Bladder microvascular endothelial cell (primary cell): ENCODE results near the gene ADAMTSL5. TPM values are rescaled to one million over a fixed set of nuclear protein-coding genes. Genes with fewer than 3 reads are reported as not detected.

ENCODE experiments used
- total RNA-seq: library from RNA; depleted of rRNA; stranded (reverse); fragments of >200 nt; gene quantifications from 2 replicates; pipeline ENCODE4 v1.2.3, GENCODE V29; 2014

ADAMTSL5 gene, protein sequence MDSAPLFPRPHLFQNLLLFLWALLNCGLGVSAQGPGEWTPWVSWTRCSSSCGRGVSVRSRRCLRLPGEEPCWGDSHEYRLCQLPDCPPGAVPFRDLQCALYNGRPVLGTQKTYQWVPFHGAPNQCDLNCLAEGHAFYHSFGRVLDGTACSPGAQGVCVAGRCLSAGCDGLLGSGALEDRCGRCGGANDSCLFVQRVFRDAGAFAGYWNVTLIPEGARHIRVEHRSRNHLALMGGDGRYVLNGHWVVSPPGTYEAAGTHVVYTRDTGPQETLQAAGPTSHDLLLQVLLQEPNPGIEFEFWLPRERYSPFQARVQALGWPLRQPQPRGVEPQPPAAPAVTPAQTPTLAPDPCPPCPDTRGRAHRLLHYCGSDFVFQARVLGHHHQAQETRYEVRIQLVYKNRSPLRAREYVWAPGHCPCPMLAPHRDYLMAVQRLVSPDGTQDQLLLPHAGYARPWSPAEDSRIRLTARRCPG
- total RNA-seq, result 0.06 TPM in 1 of 2 replicates, not detected in the other

DNA sequence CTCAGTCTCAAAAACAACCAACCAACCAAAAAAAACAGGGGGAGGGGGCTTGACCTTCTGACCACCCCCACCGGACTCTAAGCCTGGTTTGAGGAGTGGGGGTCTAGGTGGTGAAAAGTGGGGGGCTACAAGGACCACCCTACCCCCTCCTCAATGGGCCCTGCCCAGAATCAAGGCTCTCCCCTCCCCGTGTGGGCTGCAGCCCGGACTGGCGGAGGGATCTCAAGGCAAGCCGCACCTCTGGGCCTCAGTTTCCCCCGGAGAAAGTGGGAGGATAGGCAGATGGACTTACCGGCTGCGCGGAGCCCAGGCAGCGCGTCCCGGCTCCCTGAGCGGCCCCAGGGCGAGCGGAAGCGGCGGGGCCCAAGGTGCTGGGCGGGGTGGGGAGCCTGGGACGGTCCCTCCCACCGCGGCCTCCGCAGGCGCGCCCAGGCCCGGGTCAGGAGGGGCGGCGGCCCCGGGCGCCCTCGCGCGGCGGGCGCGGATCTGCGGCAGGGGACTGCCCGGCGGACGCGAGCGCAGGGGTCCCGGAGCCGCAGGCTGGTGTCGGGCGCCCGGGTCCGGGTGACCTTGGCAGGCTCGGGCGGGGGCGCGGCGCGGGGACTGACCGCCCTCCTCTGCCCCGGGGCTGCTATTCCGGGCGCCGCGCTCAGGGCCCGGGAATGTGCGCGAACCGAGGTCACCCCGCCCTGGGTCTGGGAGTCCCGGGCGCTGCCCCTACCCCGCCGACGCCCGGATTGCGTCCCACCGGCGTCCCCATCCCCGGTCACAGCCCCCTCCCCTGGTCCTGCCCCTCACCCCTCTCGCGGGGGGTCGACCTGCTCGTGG is at the start of gene ADAMTSL5:
Gene ADAMTSL5, minus strand, starts transcription at position 349 of the 828 bp plus-strand sequence. CDS start 2,076 bp downstream, outside the sequence.

DNA sequence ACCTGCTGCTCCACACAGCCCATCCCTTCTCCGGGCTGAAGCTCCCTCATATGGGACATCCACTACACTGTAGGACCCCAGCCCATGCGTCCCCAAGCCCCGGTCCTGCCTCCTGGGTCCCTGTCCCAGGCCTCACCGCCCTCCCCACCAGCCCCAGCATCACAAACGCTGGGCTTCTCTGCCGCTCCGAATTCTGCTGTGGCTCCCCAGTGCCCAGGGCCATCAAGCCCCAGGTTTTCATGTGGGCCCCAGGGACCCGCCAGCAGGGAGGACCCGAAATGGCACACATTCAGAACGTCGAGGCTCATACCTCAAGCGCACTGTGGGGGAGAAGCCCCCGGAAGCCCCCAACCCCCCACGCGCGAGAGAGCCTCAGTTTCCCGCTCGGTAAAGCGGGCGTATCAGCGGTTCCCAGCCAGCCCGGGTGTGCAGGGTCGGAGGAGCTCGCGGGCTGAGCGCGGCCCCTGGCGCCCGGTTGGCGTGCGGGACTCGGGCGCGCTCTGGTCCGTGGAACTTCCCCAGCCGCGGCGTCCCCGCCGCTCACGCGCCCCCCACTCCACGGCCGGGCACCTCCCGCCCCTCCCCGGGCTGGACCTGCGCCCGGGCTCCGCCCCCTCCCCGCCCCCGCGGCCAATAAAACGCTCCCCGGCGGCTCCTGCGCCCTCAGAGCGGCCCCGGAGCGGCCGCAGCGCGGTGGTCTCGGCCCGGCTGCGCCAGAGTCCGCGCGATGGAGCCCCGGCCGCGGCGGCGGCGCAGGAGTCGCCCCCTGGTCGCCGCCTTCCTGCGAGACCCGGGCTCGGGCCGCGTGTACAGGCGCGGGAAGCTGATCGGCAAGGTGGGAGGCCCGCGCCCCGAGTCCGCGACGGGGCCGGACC is 10.8 kb upstream of the ADAMTSL5 start, which contains the start of gene PLK5:
Gene PLK5, plus strand, starts transcription at position 666 of the 875 bp plus-strand sequence. CDS start 2,920 bp downstream, outside the sequence.

DNA sequence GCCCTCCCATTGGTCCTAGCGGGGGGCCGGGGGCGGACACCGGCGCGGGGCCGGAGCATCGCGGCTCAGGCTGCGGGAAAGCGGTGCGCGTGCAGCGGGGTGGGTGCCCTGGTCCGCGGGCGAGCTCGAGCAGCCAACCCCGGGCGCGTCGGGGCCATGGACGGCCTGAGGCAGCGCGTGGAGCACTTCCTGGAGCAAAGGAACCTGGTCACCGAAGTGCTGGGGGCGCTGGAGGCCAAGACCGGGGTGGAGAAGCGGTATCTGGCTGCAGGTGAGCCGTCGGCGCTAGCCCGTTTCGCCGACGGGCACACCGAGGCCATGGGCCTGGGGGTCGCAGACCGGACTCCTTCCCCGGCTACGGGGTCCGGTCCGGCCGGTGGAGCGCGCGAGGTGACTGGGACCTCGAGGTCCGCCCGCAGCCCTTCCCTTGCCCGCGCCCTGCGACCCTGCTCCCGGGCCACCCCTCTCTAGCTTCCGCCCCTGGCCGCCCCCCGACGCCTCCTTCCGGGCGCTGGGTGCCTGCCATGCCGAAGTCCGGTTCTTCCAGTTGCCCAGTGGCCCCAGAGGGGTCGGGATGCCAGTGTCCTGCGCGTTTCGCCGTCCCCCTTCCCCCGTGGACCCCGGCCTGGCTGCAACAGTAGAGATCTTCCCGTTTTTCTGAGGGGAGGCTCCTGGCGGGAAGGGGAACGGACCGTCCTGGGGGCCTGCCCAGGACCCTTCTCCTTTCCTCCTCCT is 21.5 kb downstream of the ADAMTSL5 start, which contains the start of gene REEP6:
Gene REEP6, plus strand, starts transcription at position 68 of the 735 bp plus-strand sequence. Its CDS starts 89 bp downstream, at position 157.

DNA sequence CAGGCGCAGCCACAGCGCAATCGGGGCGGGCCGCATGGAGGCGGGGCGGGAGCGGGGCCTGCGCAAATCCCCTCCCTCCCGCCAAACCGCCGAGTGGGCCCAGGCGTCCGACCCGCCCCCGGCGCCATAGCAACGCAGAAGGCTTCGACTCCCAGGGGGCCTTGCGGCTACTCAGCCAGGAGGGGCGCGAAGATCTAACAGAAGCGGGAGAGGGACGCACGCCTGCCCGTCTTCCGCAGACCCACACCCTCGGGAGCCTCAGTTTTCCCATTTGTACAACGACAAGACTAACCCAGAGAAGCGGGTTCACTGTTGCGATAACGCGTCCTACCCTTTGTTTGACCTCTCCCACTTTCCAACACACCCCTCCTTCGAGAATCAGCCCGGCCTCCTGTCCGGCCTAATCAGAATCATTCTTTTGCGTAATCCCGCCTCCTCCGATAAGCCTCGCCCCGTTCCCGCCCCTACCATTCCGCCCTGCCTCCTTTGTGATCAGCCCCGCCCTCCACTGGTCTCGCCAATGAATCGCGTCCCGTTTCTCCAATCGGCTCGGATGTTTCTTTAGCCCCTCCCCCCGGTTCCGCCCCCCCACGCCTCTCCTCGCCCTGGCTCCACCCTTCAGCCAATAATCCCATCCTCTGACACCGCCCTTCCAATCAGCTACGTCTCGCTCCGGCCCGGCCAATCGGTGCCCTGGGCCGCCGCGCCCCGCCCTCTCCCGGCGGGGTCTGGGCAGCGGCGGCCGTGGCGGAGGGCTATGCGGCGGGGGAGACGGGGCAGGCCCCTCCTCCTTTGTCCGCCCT is 22.3 kb downstream of the ADAMTSL5 start, which contains the start of gene PCSK4:
Gene PCSK4, minus strand, starts transcription at position 40 of the 803 bp plus-strand sequence. Its CDS starts 4 bp downstream, at position 36.

DNA sequence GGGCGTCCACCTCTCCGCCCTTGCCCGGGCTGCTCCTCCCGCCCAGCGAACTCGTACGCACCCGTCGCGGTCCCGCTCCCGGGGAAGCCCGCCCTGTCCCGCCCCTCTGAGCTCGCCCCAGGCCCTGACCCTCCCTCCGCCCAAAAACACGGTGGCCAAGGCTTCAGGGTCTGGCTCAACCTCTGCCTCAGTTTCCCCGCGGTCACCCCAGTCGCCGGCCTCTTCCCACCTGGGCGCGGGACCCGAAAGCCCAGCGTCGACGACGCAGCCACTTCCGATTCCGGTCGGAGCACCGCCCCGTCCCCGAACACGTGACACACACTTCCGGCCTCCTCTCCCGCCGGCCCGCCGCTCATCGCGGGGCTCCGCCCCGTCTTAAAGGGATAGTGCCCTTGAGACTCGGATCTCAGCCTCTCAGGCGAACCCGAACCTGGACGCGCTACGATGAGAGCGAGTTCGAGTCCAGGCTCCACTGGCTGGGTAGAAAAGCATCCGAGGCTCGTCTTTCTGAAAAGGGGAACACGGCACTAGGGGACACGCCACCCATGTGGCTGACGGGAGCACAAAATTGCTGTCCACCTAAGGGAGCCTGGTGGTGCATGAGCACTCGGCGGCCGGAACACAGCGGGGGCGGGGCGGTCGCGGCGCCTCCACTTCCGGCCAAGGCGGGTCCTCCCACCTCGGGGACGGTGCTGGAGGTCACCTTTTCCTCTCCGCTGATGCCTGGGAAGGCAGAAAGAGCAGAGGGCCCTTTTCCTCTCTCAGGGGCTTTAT is 33.7 kb downstream of the ADAMTSL5 start, which contains the start of gene C19orf25:
Gene C19orf25, minus strand, starts transcription at position 282 of the 774 bp plus-strand sequence. CDS start 312 bp downstream, outside the sequence.

Other genes with a start within 250 kb of the ADAMTSL5 start
- gene CIRBP, start 243.7 kb downstream of the ADAMTSL5 start, total RNA-seq, result 65.4 and 95.7 TPM in 2 replicates
- 13.4 and 18.3 TPM in 2 replicates for gene FAM174C, start 237.5 kb downstream of the ADAMTSL5 start, total RNA-seq
- 0.19 TPM in 1 of 2 replicates, not detected in the other for gene EFNA2, start 227.1 kb downstream of the ADAMTSL5 start, total RNA-seq
- gene NDUFS7, start 129.1 kb downstream of the ADAMTSL5 start, total RNA-seq, result 60.6 and 68.3 TPM in 2 replicates
- 10.0 and 11.2 TPM in 2 replicates for gene GAMT, start 111.5 kb downstream of the ADAMTSL5 start, total RNA-seq
- gene DAZAP1, start 105.4 kb downstream of the ADAMTSL5 start, total RNA-seq, result 61.4 and 81.4 TPM in 2 replicates
- gene RPS15, start 74.6 kb downstream of the ADAMTSL5 start, total RNA-seq, result 323 and 507 TPM in 2 replicates
- gene APC2, start 62.9 kb downstream of the ADAMTSL5 start, total RNA-seq, result under 0.01 and 0.06 TPM in 2 replicates
- gene C19orf25, start 33.8 kb downstream of the ADAMTSL5 start, total RNA-seq, result 12.3 and 21.6 TPM in 2 replicates
- gene PCSK4, start 22.7 kb downstream of the ADAMTSL5 start, total RNA-seq, result 0.32 and 1.4 TPM in 2 replicates
- 0.38 and 1.5 TPM in 2 replicates for gene REEP6, start 21.8 kb downstream of the ADAMTSL5 start, total RNA-seq
- not detected in 2 replicates for gene PLK5, start 11.1 kb upstream of the ADAMTSL5 start, total RNA-seq
- 52.5 and 71.4 TPM in 2 replicates for gene MEX3D, start 55.3 kb upstream of the ADAMTSL5 start, total RNA-seq
- 81.1 and 156 TPM in 2 replicates for gene MBD3, start 79.8 kb upstream of the ADAMTSL5 start, total RNA-seq
- gene UQCR11, start 92.4 kb upstream of the ADAMTSL5 start, total RNA-seq, result 78.5 and 110 TPM in 2 replicates
- 65.6 and 123 TPM in 2 replicates for gene TCF3, start 139.6 kb upstream of the ADAMTSL5 start, total RNA-seq
- gene ONECUT3, start 240.5 kb upstream of the ADAMTSL5 start, total RNA-seq, result not detected in 2 replicates